ENCODE data around the gene GSN.

The GSN gene

GRCh38 chr9:121246821-121247561, 21.0 kb upstream of the GSN start:
- DNase-seq: no peak

DNA sequence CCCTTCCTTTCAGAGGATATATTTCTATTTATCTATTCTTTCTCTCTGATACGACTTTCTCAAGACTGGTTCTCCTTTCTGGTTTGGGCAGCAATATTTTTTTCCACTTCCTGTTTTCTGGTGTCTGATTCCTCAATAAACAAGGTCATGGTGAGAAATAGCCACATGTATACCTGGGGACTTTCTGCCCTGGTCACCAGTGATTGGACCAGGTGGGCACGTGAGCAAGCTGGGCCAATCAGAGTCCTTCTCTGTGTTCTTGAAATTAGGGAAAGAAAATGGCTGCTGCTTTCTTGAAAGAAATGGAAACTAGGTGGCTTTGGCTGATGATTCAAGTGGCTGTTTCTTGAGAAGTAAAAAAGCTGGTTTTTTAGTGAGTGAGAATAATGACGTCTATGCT, 18.4 kb upstream of the GSN start:
- DNase-seq: no peak

GRCh38 chr9:121252104-121252851, 15.7 kb upstream of the GSN start:
- no peak for DNase-seq

- DNase-seq: no peak
Observed at GRCh38 chr9:121253162-121253561, 14.8 kb upstream of the GSN start.

DNA sequence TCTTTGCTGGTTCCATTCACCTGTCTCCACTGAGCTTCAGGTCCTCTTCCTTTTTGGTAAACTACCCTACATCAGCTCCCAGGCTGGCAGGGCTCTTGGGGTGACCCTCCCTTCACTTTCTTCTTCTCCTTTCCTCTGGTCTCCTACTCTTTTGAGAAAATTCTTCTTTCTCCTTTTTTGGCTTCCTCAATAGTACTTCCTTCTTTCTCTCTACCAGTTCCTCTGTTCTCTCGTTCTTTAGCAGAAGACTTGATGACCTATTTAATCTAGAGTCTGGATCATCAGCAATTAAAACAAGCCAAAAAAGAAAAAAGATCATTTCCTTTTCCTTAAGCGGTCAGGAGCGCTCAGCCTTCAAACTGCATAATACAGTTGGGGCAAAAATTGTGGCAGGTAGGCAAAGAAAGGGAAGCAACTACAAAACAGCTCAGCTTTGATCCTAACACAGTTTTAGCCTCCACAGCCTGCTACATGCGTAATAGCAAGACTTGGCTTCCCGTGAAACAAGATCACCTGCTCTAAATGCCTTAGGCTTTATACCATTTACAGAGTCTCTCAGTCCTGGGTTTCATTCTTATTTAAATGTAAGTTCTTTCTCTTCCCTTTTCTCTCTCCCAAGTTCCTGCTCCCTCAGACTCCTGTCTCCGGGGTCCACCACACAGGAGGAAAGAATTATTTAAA, 14.0 kb upstream of the GSN start:
- no peak for DNase-seq

DNA sequence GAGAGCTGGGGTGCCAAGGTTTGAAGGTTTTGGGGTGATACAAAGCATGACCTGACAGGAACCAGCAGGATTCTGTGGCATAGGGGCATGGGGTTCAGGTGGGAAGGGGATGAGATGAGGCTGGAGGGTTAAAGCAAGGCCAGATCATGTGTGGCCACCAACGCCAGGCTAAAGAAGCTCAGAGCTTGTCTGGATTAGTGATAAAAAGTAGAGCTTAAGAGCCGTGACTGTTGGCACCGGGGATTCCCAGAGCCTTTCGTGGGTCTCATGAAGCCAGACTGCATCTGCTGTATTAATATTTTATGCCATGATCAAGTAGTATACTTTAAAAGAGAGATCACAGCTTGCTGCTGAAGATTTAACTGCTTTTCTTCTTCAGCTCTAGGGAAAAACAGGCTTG, 8.5 kb upstream of the GSN start:
- no peak for DNase-seq

DNA sequence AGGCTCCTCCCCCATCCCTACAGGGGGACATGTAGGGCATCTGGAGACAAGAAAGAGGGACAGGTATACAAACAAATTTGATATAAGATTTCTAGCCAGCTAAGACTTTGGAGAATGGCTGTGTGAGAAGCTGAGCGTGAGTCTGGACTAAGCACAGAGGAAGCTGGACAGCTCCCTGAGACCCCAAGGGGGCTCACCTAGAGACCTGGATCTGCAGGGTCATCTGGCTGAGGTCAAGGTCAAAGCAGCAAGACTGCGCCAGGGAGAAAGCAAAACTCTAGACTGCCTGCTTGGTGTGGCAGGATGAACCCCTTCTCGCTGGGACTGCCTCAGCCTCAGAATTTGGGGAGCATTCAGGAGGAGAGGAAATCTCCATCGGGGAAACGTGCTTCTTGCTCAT, 8.0 kb upstream of the GSN start:
- DNase-seq: no peak

DNA sequence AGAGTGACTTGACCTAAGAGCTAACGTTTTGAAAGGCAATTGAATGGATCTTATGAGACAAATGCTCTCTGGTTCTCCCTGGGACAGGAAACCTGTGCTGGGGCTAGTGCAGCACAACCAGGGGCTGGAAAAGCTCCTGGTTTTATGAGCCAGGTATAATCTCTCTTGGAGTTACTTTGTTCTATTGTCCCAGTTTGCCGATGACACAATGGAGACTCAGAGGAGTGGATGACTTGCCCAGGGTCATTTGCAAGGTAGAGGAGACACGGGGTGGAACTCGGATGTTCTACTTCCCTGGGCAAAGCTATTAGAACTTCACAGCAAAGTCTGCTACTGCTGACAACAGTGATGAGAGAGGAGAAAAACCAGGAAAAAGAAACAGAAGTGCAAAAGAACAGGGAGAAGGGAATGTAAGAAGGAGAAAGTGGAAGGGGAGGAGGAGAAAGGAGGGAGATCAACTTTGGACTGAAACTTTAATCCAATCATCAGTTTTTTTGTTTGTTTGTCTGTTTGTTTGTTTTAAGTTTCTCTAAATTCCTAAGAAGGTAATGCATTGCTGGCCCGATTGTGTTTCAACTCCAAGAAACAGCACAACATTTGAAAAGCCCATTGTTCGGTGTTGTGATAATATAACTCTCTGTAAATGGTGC, 7.4 kb upstream of the GSN start:
- DNase-seq: no peak

DNA sequence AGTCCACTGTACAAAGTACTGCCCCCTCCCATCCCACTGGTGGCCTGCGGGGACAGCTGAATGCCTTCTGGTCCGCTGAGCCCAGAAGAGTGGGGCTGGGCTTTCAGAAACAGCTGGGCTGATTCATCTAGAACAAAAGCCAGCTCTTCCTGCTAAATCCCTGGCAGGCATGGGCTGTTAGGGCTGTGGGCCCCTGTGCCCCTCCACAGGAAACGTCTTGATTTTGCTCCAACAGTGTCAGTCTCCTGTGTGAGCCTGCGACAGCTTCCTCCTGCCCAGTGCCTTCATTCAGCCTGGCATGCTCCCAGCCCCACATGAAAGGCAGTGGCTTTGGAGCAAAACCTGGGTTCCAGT, 6.9 kb upstream of the GSN start:
- DNase-seq: no peak

- no peak for DNase-seq
Observed at GRCh38 chr9:121261755-121262154, 6.2 kb upstream of the GSN start.

GRCh38 chr9:121262423-121262822, 5.5 kb upstream of the GSN start:
- DNase-seq: no peak

DNA sequence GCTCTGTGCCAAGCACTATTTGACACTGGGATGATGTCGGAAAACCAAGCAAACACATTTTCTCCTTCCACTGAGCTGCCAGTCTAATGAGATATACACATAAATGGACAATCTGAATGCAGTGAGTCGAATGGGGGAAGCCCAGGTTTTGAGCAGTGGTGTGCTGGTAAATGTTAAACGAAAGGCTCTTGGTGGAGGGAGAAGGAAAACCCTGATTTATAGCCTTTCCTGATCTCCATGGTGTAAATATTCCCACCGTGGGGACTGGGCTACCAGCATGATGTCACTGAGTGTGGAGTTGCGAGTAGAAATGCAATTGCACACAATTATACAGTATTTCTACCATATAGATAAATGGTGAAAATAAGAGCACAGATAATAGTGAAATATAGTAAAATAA, 5.0 kb upstream of the GSN start:
- no peak for DNase-seq

DNA sequence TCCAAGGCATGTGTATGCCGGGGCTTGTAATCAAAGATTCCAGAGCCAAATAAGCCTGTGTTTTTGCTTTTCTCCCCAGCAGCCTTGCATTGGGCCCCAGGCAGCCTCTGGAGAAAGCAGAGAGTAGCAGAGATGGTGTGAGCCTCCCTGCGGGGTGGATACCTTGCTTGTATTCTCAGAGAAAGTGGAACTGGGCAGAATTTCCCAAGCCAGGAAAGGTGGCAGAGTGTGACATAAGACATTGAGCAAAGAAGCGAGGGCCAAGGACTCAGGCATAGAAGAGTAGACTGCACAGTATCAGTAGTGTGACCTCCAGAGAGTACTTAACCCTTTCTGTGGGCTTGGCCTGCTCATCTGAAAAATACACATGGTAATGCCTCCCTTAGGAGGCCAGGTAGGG, 1.6 kb upstream of the GSN start:
- no peak for DNase-seq

GRCh38 chr9:121266906-121267650, 884 bp upstream of the GSN start:
- no peak for DNase-seq

DNA sequence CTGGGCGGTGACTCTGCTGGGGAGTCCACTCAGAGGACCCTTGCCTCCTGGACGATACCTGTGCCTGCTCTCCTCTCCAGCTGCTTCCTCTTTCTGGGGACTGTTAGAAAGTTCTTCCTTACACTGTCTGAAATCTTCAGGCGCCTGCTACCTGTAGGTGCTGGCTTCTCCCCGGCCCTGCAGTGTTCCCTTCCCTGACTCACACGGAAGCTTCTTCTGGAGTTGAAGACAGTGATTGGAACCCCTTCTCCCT, 562 bp downstream of the GSN start:
- DNase-seq: no peak

- no peak for DNase-seq
Observed at GRCh38 chr9:121268851-121269641, 1.1 kb downstream of the GSN start.

DNA sequence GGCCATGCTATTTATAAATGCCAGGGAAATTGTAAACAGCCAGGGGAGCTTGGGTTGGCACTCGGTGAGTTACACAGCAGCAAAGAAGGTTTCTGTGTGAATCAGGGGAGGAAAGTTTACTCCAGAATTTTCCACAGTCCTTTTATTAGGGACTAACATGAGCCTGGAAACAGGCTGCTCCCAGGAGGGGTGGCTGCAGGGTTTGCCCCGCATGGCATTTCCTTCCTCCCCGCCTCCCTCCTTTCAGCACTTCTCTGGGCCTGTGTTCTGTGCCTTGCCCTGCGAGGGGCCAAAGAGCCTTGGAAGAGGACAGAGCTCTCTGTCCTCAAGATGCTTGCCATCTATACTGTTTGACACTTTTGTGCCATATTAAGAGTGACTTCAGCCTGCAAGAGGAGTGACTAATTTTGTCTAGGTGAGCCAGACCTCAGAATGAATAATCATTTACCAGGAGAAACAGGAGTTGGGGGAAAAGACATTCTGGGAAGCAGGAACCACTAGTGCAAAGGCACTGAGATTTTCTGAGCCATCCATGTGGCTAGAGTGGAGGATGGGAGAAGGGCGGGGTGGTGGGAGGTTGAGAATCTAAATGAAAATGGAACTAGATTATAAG, 1.8 kb downstream of the GSN start:
- DNase-seq: no peak

GRCh38 chr9:121271368-121272341, 3.7 kb downstream of the GSN start:
- DNase-seq: no peak

DNA sequence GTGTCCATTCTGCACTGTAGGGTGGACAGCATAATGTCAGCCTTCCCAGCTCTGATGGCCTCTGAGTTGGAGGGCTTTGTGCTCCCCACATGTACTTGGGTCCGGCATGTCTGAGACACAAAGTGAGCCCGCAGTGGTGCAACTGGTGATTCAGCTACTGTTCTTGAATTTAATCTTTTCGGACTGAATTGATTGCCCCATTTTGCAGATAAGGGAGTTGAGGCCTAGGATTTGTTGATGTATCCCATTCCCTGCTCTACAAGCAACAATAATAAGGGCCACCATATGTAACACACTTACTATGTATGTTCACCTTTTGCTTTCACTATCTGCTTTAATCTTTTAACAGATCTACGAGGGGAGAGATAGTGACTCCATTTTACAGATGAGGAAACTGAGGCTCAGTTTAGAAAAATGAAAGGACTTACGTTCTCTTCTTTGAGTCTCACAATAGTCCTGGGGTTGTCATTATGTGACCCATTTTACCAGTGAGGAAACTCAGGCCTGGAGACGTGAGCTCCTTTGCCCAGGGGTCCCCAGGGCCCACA, 4.5 kb downstream of the GSN start:
- DNase-seq: no peak

- DNase-seq: no peak
Observed at GRCh38 chr9:121273064-121273775, 5.3 kb downstream of the GSN start.
